H1 (cell line): ENCODE data around the gene GRHL3. TPM values are rescaled to one million over a fixed set of nuclear protein-coding genes. Genes with fewer than 3 reads are reported as not detected.

ENCODE experiments used
- CTCF ChIA-PET: fragments of 300-600 bp; sonication (Branson Sonifier 250); formaldehyde crosslinking; loops from one replicate; lab custom pipeline; 2021; ENCODE audit not compliant: partially characterized antibody; lab: Charles Lee
- POLR2A ChIA-PET: fragments of 300-600 bp; sonication (Branson Sonifier 250); formaldehyde crosslinking; loops from one replicate; lab custom pipeline; 2021; ENCODE audit warnings: inconsistent platforms; ENCODE audit not compliant: partially characterized antibody; lab: Charles Lee
- DNase-seq, 2 experiments: peaks; one replicate each; pipeline versions ENCODE4 v3.0.0 to v3.0.0-alpha.2; 2010 to 2022; ENCODE audit warnings: low spot score in 2 of 2, low read depth in 1 of 2, mixed read lengths in 1 of 2
- FAIRE-seq: peaks from 2 replicates; lab custom pipeline; 2011; peaks lifted over from hg19 to GRCh38; lab: Jason Lieb, UNC
- H2AFZ ChIP-seq: 2 replicates; pipeline ENCODE4 v1.8.1; 2012; ENCODE audit warnings: low read length, inconsistent platforms
- H2AK5ac ChIP-seq: 2 replicates; pipeline ENCODE4 v1.6.1; 2013; ENCODE audit warnings: low read depth, low read length
- H2BK120ac ChIP-seq: replicated peaks from 2 replicates; pipeline ENCODE3; 2013; ENCODE audit warnings: low read depth, low read length, inconsistent platforms
- H2BK12ac ChIP-seq: 2 replicates; pipeline ENCODE4 v1.6.1; 2013; ENCODE audit warnings: low read depth, low read length
- H2BK15ac ChIP-seq: 2 replicates; pipeline ENCODE4 v1.6.1; 2013; ENCODE audit warnings: low read length
- H2BK20ac ChIP-seq: 2 replicates; pipeline ENCODE4 v1.6.1; 2013; ENCODE audit warnings: low read length
- H2BK5ac ChIP-seq: 2 replicates; pipeline ENCODE4 v1.6.1; 2013; ENCODE audit warnings: low read depth, low read length
- H3K14ac ChIP-seq: 2 replicates; pipeline ENCODE4 v1.6.1; 2013; ENCODE audit warnings: inconsistent platforms; ENCODE audit not compliant: insufficient read length
- H3K18ac ChIP-seq: 2 replicates; pipeline ENCODE4 v1.6.1; 2013; ENCODE audit warnings: low read length; ENCODE audit errors: extremely low read depth
- H3K23ac ChIP-seq: 2 replicates; pipeline ENCODE4 v1.6.1; 2013; ENCODE audit warnings: inconsistent platforms; ENCODE audit not compliant: insufficient read length
- H3K23me2 ChIP-seq: 2 replicates; pipeline ENCODE4 v1.6.1; 2013; ENCODE audit warnings: low read depth, low read length
- H3K27ac ChIP-seq: 2 replicates; pipeline ENCODE4 v1.6.1; 2011; ENCODE audit warnings: low read depth, low read length, inconsistent platforms
- H3K27me3 ChIP-seq, 4 experiments: replicated peaks in 1 of 4; 1 replicate in 1 of 4; 2 replicates in 3 of 4; pipeline versions ENCODE4 v1.6.1 to v1.8.1; 2011 to 2013; ENCODE audit warnings: low read length in 3 of 4, mild to moderate bottlenecking in 3 of 4, inconsistent platforms in 2 of 4, mixed read lengths in 2 of 4, moderate library complexity in 1 of 4; ENCODE audit not compliant: control insufficient read depth in 3 of 4, insufficient read depth in 3 of 4; ENCODE audit errors: extremely low read depth in 1 of 4
- H3K36me3 ChIP-seq, 4 experiments: 2 replicates each; pipeline versions ENCODE4 v1.6.1 to v1.8.1; 2011 to 2013; ENCODE audit warnings: mild to moderate bottlenecking in 4 of 4, low read length in 3 of 4, moderate library complexity in 2 of 4, control low read depth in 1 of 4, inconsistent platforms in 1 of 4; ENCODE audit not compliant: insufficient read depth in 4 of 4, control insufficient read depth in 2 of 4
- H3K4ac ChIP-seq: replicated peaks from 2 replicates; pipeline ENCODE3; 2013; ENCODE audit warnings: low read length, low read depth, mixed read lengths, inconsistent platforms; ENCODE audit not compliant: insufficient read length
- H3K4me1 ChIP-seq, 4 experiments: replicated peaks in 1 of 4; 1 replicate in 1 of 4; 2 replicates in 3 of 4; pipeline versions ENCODE4 v1.6.1 to v1.8.1; 2011 to 2013; ENCODE audit warnings: low read length in 3 of 4, inconsistent platforms in 2 of 4, mixed read lengths in 1 of 4; ENCODE audit not compliant: insufficient read depth in 4 of 4, control insufficient read depth in 3 of 4
- H3K4me2 ChIP-seq, 2 experiments: 2 replicates each; pipeline versions ENCODE4 v1.6.1 to v1.8.1; 2011 to 2013; ENCODE audit warnings: low read depth in 2 of 2, low read length in 2 of 2, control low read depth in 1 of 2, inconsistent platforms in 1 of 2, mild to moderate bottlenecking in 1 of 2; ENCODE audit not compliant: insufficient read depth in 1 of 2
- H3K4me3 ChIP-seq, 4 experiments: fragments of 200-600, 300-600 bp in 1 of 4; sonication (generic), shearing (Covaris generic), sonication (Bioruptor Twin) in 1 of 4; 2 replicates each; pipeline versions ENCODE4 v1.5.1 to v1.8.1; 2011 to 2016; ENCODE audit warnings: low read length in 4 of 4, low read depth in 3 of 4, control low read depth in 2 of 4, inconsistent platforms in 2 of 4, mild to moderate bottlenecking in 2 of 4, mixed read lengths in 1 of 4, moderate library complexity in 1 of 4; ENCODE audit not compliant: insufficient read depth in 2 of 4; ENCODE audit errors: extremely low read depth in 1 of 4
- H3K56ac ChIP-seq: replicated peaks from 2 replicates; pipeline ENCODE3; 2013; ENCODE audit warnings: low read depth, mild to moderate bottlenecking, mixed read lengths, low read length, inconsistent platforms; ENCODE audit not compliant: insufficient read length
- H3K79me1 ChIP-seq: 2 replicates; pipeline ENCODE4 v1.6.1; 2013; ENCODE audit warnings: low read depth, low read length, control low read depth
- H3K79me2 ChIP-seq, 2 experiments: 2 replicates each; pipeline versions ENCODE4 v1.6.1 to v1.8.1; 2012 to 2013; ENCODE audit warnings: low read length in 2 of 2, mild to moderate bottlenecking in 2 of 2, inconsistent platforms in 1 of 2; ENCODE audit not compliant: insufficient read depth in 2 of 2, control insufficient read depth in 1 of 2
- H3K9ac ChIP-seq, 4 experiments: replicated peaks in 1 of 4; 1 replicate in 1 of 4; 2 replicates in 3 of 4; pipeline versions ENCODE4 v1.6.1 to v1.8.1; 2011 to 2013; ENCODE audit warnings: low read depth in 3 of 4, low read length in 3 of 4, control low read depth in 2 of 4, mild to moderate bottlenecking in 2 of 4, moderate library complexity in 2 of 4, inconsistent platforms in 1 of 4; ENCODE audit errors: extremely low read depth in 1 of 4
- H3K9me3 ChIP-seq, 2 experiments: 2 replicates each; pipeline versions ENCODE4 v1.6.1 to v1.8.1; 2012 to 2013; ENCODE audit warnings: mild to moderate bottlenecking in 2 of 2, moderate library complexity in 2 of 2, control low read depth in 1 of 2, inconsistent platforms in 1 of 2, low read depth in 1 of 2, low read length in 1 of 2, mixed read lengths in 1 of 2; ENCODE audit not compliant: insufficient read depth in 2 of 2
- H4K20me1 ChIP-seq, 2 experiments: replicated peaks in 1 of 2; 2 replicates each; pipeline versions ENCODE3 to v1.8.1; 2011 to 2013; ENCODE audit warnings: inconsistent platforms in 2 of 2, low read length in 2 of 2, mild to moderate bottlenecking in 1 of 2; ENCODE audit not compliant: insufficient read depth in 2 of 2, control insufficient read depth in 1 of 2
- H4K5ac ChIP-seq: 2 replicates; pipeline ENCODE4 v1.6.1; 2013; ENCODE audit warnings: low read length, low read depth, mixed read lengths, inconsistent platforms; ENCODE audit not compliant: insufficient read length
- H4K8ac ChIP-seq: 2 replicates; pipeline ENCODE4 v1.8.0; 2013; ENCODE audit warnings: mild to moderate bottlenecking, moderate library complexity, low read length, inconsistent platforms; ENCODE audit not compliant: insufficient read depth; ENCODE audit errors: extremely low read depth
- H4K91ac ChIP-seq: replicated peaks from 2 replicates; pipeline ENCODE3; 2013; ENCODE audit warnings: low read length, mixed read lengths, inconsistent platforms; ENCODE audit not compliant: insufficient read length
- BCL11A ChIP-seq, 2 experiments: IDR thresholded peaks; one replicate each; pipeline ENCODE4 v1.6.1; 2011; ENCODE audit warnings: low read depth in 2 of 2, low read length in 2 of 2, mild to moderate bottlenecking in 2 of 2
- WGBS, 2 experiments: shearing (Covaris generic) in 1 of 2; methylation state at CpG; one replicate each; pipeline versions ENCODE4 v1.1.6 to v1.1.7; 2013 to 2015; ENCODE audit warnings: low lambda C conversion rate in 2 of 2, mixed read lengths in 2 of 2, inconsistent platforms in 1 of 2, low coverage in 1 of 2, missing lambda C conversion rate in 1 of 2; ENCODE audit not compliant: insufficient replicate concordance in 2 of 2, insufficient coverage in 1 of 2, insufficient read length in 1 of 2; ENCODE audit errors: extremely low coverage in 1 of 2, missing lambda C conversion rate in 1 of 2; 5-methylcytosine and 5-hydroxymethylcytosine counted together
- polyA plus RNA-seq, 7 experiments: library from polyadenylated mRNA; depleted of rRNA in 3 of 7; stranded (reverse) in 5 of 7; unstranded in 2 of 7; fragments of >200 nt in 5 of 7; fragments of 200-250 nt in 2 of 7; gene quantifications; 1 replicate in 5 of 7; 2 replicates in 1 of 7; 4 replicates in 1 of 7; pipeline versions ENCODE4 v1.2.1 to v1.2.3, GENCODE V29; 2011 to 2013; ENCODE audit warnings: missing spikeins in 2 of 7, mixed read lengths in 2 of 7
- total RNA-seq: library from RNA; stranded (reverse); fragmentation: NEBNext Ultra II Directional; extraction: Animal tissue kit (Norgen Biotek cat#: 25700); gene quantifications from 2 replicates; pipeline ENCODE4 v1.2.1, GENCODE V29; 2021
- TF ChIP-seq, protein P1 (sequence below): IDR thresholded peaks from 2 replicates; pipeline ENCODE4 v1.6.1; 2012; ENCODE audit warnings: inconsistent platforms

GRHL3 gene
- total and polyA plus RNA-seq, 2 of the 8 experiments (the other 6 are each of a cell fraction or from before 2014, with no cell fraction given): 0.80 to 1.8 TPM

DNA sequence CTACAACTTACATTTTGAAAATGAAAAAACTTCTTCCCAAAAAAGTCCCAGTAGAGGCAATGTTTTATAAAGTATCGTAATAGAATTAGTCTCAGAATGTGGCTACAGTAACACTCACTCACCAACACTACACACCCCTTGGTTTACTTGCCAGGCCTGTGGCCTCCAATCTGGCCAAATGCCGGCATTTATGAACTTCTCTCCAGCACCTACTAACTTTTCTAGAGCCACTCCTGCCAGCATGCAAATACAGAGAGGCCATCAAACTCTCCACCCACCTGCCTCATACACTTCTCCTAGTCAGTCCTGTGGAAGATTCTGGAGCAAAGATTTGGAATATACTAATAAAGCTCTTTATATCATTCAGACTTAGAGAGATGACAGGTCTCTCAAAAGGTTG lies 62.1 kb downstream of the GRHL3 start:
- Histone ChIP-seq H4K5ac (no peak overlapping the region), H3K23ac (no peak overlapping the region), H3K79me2 (no peaks in the 10 kb centered on the region), H3K18ac (no peak overlapping the region), H3K9ac (no peak overlapping the region), H3K36me3 (peaks cover 0 to 5% (median 0%) of the 10 kb centered on the region in 4 experiments; a peak in 4 of 8 replicates), H2BK120ac (no peak overlapping the region), H3K56ac (no peak overlapping the region), H2BK15ac (no peak overlapping the region), H3K4ac (no peak overlapping the region), H3K27me3 (no peaks in the 10 kb centered on the region), H2AFZ (no peak overlapping the region), H3K9me3 (no peaks in the 10 kb centered on the region), H2BK5ac (no peak overlapping the region), H3K4me1 (no peaks in the 10 kb centered on the region), H3K23me2 (no peaks in the 10 kb centered on the region), H3K4me3 (no peak overlapping the region), H2BK12ac (no peak overlapping the region), H4K91ac (no peak overlapping the region), H2BK20ac (no peak overlapping the region), H3K27ac (no peak overlapping the region), H3K14ac (no peak overlapping the region), H3K4me2 (no peak overlapping the region), H2AK5ac (no peak overlapping the region), H3K79me1 (no peaks in the 10 kb centered on the region), H4K8ac (no peak overlapping the region), H4K20me1 (no peaks in the 10 kb centered on the region)
- DNase-seq (no peak), FAIRE-seq (no peak)
- TF ChIP-seq, protein P1, sequence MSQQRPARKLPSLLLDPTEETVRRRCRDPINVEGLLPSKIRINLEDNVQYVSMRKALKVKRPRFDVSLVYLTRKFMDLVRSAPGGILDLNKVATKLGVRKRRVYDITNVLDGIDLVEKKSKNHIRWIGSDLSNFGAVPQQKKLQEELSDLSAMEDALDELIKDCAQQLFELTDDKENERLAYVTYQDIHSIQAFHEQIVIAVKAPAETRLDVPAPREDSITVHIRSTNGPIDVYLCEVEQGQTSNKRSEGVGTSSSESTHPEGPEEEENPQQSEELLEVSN: no peak
- TF ChIP-seq BCL11A (IDR thresholded peaks at IDR 0.05; ENCODE audit: low read depth in 2 of 2, low read length in 2 of 2): no peak
- 92% methylated on average over 2 of the region's 2 CpGs; no CpG with 5 or more reads in 1 of the 2 experiments for WGBS, 2 experiments
- ChIA-PET CTCF (interaction anchor here (0.6 to 9.8 kb wide), 9 partner anchors 9 to 559 kb away, joined by 3 to 233 read pairs (median 6); no protein-coding TSS in a partner anchor), POLR2A (no interaction called here)
